Smooth muscle cell (in vitro differentiated cells): ENCODE data around the gene TATDN2. TPM values are rescaled to one million over a fixed set of nuclear protein-coding genes. Genes with fewer than 3 reads are reported as not detected.
A peak's percentile ranks its signal among the peaks of the same experiment; 100 is the strongest.

Experiments used
- DNase-seq: peaks from one replicate; lab custom pipeline; 2025; ENCODE audit not compliant: unreplicated experiment; lab: John Stamatoyannopoulos, UW
- H2AFZ ChIP-seq: fragments of 200-600 bp; sonication (generic); 2 replicates; pipeline ENCODE4 v1.6.0; 2016; ENCODE audit warnings: antibody characterized with exemption, low read depth, mild to moderate bottlenecking
- H3F3A ChIP-seq: fragments of 200-600 bp; sonication (generic); 2 replicates; pipeline ENCODE4 v1.6.0; 2017; ENCODE audit warnings: antibody characterized with exemption, low read depth
- H3K27ac ChIP-seq: fragments of 200-600 bp; sonication (generic); 2 replicates; pipeline ENCODE4 v1.5.1; 2016; ENCODE audit warnings: low read depth, mild to moderate bottlenecking
- H3K27me3 ChIP-seq: fragments of 200-600 bp; sonication (generic); 2 replicates; pipeline ENCODE4 v1.6.1; 2016; ENCODE audit warnings: low read depth, mild to moderate bottlenecking
- H3K36me3 ChIP-seq: fragments of 200-600 bp; sonication (generic); 2 replicates; pipeline ENCODE4 v1.5.1; 2016; ENCODE audit warnings: low read depth
- H3K4me1 ChIP-seq: fragments of 200-600 bp; sonication (generic); 2 replicates; pipeline ENCODE4 v1.5.1; 2016; ENCODE audit warnings: low read depth
- H3K4me2 ChIP-seq: fragments of 200-600 bp; sonication (generic); 2 replicates; pipeline ENCODE4 v1.6.0; 2016; ENCODE audit warnings: mild to moderate bottlenecking
- H3K4me3 ChIP-seq: fragments of 200-600 bp; sonication (generic); 2 replicates; pipeline ENCODE4 v1.5.1; 2016; ENCODE audit warnings: mild to moderate bottlenecking
- H3K79me2 ChIP-seq: fragments of 200-600 bp; sonication (generic); 2 replicates; pipeline ENCODE4 v1.6.0; 2016; ENCODE audit warnings: low read depth, mild to moderate bottlenecking
- H3K9ac ChIP-seq: fragments of 200-600 bp; sonication (generic); 2 replicates; pipeline ENCODE4 v1.6.0; 2016; ENCODE audit warnings: low read depth
- H3K9me3 ChIP-seq: fragments of 200-600 bp; sonication (generic); replicated peaks from 2 replicates; pipeline ENCODE4 v1.5.1; 2016; ENCODE audit warnings: low read depth
- H4K20me1 ChIP-seq: fragments of 200-600 bp; sonication (generic); 2 replicates; pipeline ENCODE4 v1.6.0; 2016; ENCODE audit warnings: low read depth
- CTCF ChIP-seq: fragments of 200-600 bp; sonication (generic); IDR thresholded peaks from 2 replicates; pipeline ENCODE4 v1.5.1; 2017; ENCODE audit warnings: borderline replicate concordance, mild to moderate bottlenecking, antibody characterized with exemption; ENCODE audit not compliant: insufficient read depth, poor library complexity, severe bottlenecking
- WGBS: methylation state at CpG from one replicate; pipeline ENCODE4 v1.1.7; 2016; ENCODE audit warnings: low lambda C conversion rate; 5-methylcytosine and 5-hydroxymethylcytosine counted together
- polyA plus RNA-seq: library from polyadenylated mRNA; unstranded; fragments of >200 nt; fragmentation: Nextera tagmentation; extraction: Ambion mirVana; gene quantifications from 2 replicates; pipeline ENCODE4 v1.2.1, GENCODE V29; 2016
- total RNA-seq: library from RNA; depleted of rRNA; stranded (reverse); fragments of >200 nt; gene quantifications from 2 replicates; pipeline ENCODE4 v1.2.3, GENCODE V29; 2014

Gene TATDN2
- total and polyA plus RNA-seq, 2 experiments from 2014 or later = 3.3 to 23.6 TPM

GRCh38 chr3:10223676-10224639 lies 24.3 kb upstream of the TATDN2 start:
- Histone ChIP-seq H3K27me3 (no peaks in the 10 kb centered on the region), H3K4me3 (no peak overlapping the region), H3K9me3 (no peaks in the 10 kb centered on the region), H2AFZ (no peak overlapping the region), H3K79me2 (no peaks in the 10 kb centered on the region), H3F3A (no peaks in the 10 kb centered on the region), H3K27ac (no peak overlapping the region), H3K4me1 (no peaks in the 10 kb centered on the region), H4K20me1 (no peaks in the 10 kb centered on the region), H3K4me2 (no peak overlapping the region), H3K36me3 (no peaks in the 10 kb centered on the region), H3K9ac (no peak overlapping the region)
- whole genome bisulfite sequencing = 90% methylated on average over 10 of the region's 10 CpGs
- DNase-seq = no peak
- no peak for TF ChIP-seq CTCF

GRCh38 chr3:10224794-10225665 lies 23.2 kb upstream of the TATDN2 start:
- H3F3A ChIP-seq = no peaks in the 10 kb centered on the region
- 94% methylated on average over 4 of the region's 4 CpGs for WGBS
- H3K4me3 ChIP-seq = no peak overlapping the region
- H3K9ac ChIP-seq = no peak overlapping the region
- no peaks in the 10 kb centered on the region for H4K20me1 ChIP-seq
- no peak overlapping the region for H3K27ac ChIP-seq
- H3K27me3 ChIP-seq = no peaks in the 10 kb centered on the region
- no peaks in the 10 kb centered on the region for H3K9me3 ChIP-seq
- DNase-seq = no peak
- no peaks in the 10 kb centered on the region for H3K36me3 ChIP-seq
- H2AFZ ChIP-seq = no peak overlapping the region
- peak; percentile 66 for TF ChIP-seq CTCF
- no peaks in the 10 kb centered on the region for H3K79me2 ChIP-seq
- H3K4me2 ChIP-seq = no peak overlapping the region
- H3K4me1 ChIP-seq = no peaks in the 10 kb centered on the region

- no peak overlapping the region for H3K27ac ChIP-seq
- H3K79me2 ChIP-seq = no peaks in the 10 kb centered on the region
- H3K4me2 ChIP-seq = no peak overlapping the region
- no peak overlapping the region for H2AFZ ChIP-seq
- WGBS = 48% methylated on average over 10 of the region's 10 CpGs
- TF ChIP-seq CTCF = no peak
- no peak overlapping the region for H3K9ac ChIP-seq
- no peak overlapping the region for H3K4me3 ChIP-seq
- no peaks in the 10 kb centered on the region for H3K9me3 ChIP-seq
- no peaks in the 10 kb centered on the region for H3K4me1 ChIP-seq
- no peak for DNase-seq
- no peaks in the 10 kb centered on the region for H3F3A ChIP-seq
- H4K20me1 ChIP-seq = no peaks in the 10 kb centered on the region
- H3K27me3 ChIP-seq = no peaks in the 10 kb centered on the region
- no peaks in the 10 kb centered on the region for H3K36me3 ChIP-seq
Measured at GRCh38 chr3:10226293-10226692, 22.0 kb upstream of the TATDN2 start.
